Measurements from ENCODE around the gene TIMMDC1.

GRCh38 chr3:119557192-119557876 lies 59.0 kb downstream of the TIMMDC1 start:
- TF ChIP-seq POLR2AphosphoS5 (IDR thresholded peaks at IDR 0.05) (no peak), CTCF (IDR thresholded peaks at IDR 0.05) (no peak), POLR2A (IDR thresholded peaks at IDR 0.05) (no peak)
